Activated B cell treated with CpG ODN at 0.5 μM for 24 hours (primary cell): ENCODE results near the gene PRKG1. TPM values are rescaled to one million over a fixed set of nuclear protein-coding genes. Genes with fewer than 3 reads are reported as not detected.

ENCODE experiments used
- ATAC-seq: fragments of 200-7000 bp; cut with Tn5 transposase; one replicate; pipeline ENCODE4 v1.10.0; 2021; ENCODE audit warnings: low read depth, mild to moderate bottlenecking, moderate library complexity
- CTCF ChIA-PET: fragments of 350-600 bp; sonication (Branson Sonifier 250); formaldehyde crosslinking; loops from one replicate; lab custom pipeline; 2021; ENCODE audit warnings: antibody characterized with exemption; lab: Charles Lee
- POLR2A ChIA-PET: fragments of 350-600 bp; sonication (Branson Sonifier 250); formaldehyde crosslinking; loops from one replicate; lab custom pipeline; 2021; ENCODE audit warnings: antibody characterized with exemption; lab: Charles Lee
- DNase-seq: peaks from one replicate; pipeline ENCODE4 v3.0.0; 2022
- H3K27ac Mint-ChIP-seq: one replicate; pipeline ENCODE4 v1.8.0; 2020; ENCODE audit warnings: mixed read lengths
- H3K27me3 Mint-ChIP-seq: one replicate; pipeline ENCODE4 v1.8.0; 2021; ENCODE audit warnings: mixed read lengths
- H3K36me3 Mint-ChIP-seq: one replicate; pipeline ENCODE4 v1.8.0; 2021; ENCODE audit warnings: low read depth, mixed read lengths
- H3K4me1 Mint-ChIP-seq: one replicate; pipeline ENCODE4 v1.8.0; 2021; ENCODE audit warnings: mixed read lengths
- H3K4me3 Mint-ChIP-seq: one replicate; pipeline ENCODE4 v1.8.0; 2020; ENCODE audit warnings: mild to moderate bottlenecking, mixed read lengths
- H3K9me3 Mint-ChIP-seq: one replicate; pipeline ENCODE4 v1.8.0; 2020; ENCODE audit warnings: mixed read lengths
- intact Hi-C: fragments of 100-400 bp; cut with micrococcal nuclease; formaldehyde crosslinking; loops from one replicate; pipeline ENCODE4 v1.15.1; 2024
- total RNA-seq: library from RNA; stranded (reverse); gene quantifications from 2 replicates; pipeline ENCODE4 v1.2.3, GENCODE V29; 2022
- TF ChIP-seq, protein P1 (sequence below): fragments of 200-600 bp; IDR thresholded peaks from one replicate; pipeline ENCODE4 v1.8.0; 2022; ENCODE audit warnings: antibody characterized with exemption, mild to moderate bottlenecking

Gene PRKG1
- total RNA-seq, 1 donor from 2014 or later: not detected

DNA sequence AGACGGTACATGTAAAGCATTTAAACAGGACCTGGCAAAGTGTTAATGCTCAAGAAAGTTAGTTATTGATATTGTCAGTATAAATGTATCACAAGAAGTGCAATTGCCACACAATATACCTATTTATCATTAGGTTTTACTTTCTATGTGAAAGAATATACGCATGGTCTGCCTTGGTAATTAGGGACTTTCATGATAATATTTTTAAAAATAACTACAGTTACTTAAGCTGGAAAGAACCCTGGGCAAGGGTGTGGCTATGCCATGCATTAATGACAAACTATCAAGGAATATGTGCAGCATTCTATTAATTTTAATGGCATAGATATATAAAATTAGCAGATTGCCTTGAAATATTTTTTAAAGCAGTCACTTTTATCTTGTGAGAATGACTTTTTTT is 433.9 kb downstream of the PRKG1 start:
- no peak overlapping the region for H3K4me3 Mint-ChIP-seq
- no peaks in the 10 kb centered on the region for H3K36me3 Mint-ChIP-seq
- POLR2A ChIA-PET: no interaction called here
- no peaks in the 10 kb centered on the region for H3K4me1 Mint-ChIP-seq
- CTCF ChIA-PET: no interaction called here
- intact Hi-C loops: no loop called here
- DNase-seq: no peak
- no peak for ATAC-seq
- H3K9me3 Mint-ChIP-seq: no peaks in the 10 kb centered on the region
- H3K27me3 Mint-ChIP-seq: no peaks in the 10 kb centered on the region
- H3K27ac Mint-ChIP-seq: no peak overlapping the region
- TF ChIP-seq, protein P1, sequence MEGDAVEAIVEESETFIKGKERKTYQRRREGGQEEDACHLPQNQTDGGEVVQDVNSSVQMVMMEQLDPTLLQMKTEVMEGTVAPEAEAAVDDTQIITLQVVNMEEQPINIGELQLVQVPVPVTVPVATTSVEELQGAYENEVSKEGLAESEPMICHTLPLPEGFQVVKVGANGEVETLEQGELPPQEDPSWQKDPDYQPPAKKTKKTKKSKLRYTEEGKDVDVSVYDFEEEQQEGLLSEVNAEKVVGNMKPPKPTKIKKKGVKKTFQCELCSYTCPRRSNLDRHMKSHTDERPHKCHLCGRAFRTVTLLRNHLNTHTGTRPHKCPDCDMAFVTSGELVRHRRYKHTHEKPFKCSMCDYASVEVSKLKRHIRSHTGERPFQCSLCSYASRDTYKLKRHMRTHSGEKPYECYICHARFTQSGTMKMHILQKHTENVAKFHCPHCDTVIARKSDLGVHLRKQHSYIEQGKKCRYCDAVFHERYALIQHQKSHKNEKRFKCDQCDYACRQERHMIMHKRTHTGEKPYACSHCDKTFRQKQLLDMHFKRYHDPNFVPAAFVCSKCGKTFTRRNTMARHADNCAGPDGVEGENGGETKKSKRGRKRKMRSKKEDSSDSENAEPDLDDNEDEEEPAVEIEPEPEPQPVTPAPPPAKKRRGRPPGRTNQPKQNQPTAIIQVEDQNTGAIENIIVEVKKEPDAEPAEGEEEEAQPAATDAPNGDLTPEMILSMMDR: no peak

DNA sequence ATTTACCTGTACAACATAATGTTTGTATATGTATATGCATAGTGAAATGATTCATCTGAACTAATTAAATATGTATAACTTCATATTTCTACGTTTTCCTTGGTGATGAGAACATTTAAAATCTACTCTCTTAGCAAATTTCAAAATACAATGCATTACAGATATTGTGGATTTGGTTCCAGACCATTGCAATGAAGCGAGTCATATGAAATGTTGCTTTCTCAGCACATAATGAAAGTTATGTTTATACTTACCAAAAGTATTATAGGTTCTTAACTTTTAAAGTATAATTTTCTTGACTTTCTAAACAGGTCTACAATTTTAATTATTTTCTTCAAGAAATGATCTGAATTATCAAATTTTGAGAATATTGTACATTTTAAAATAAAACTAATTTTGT is 435.9 kb downstream of the PRKG1 start:
- no peak overlapping the region for H3K27ac Mint-ChIP-seq
- CTCF ChIA-PET: no interaction called here
- no peaks in the 10 kb centered on the region for H3K27me3 Mint-ChIP-seq
- POLR2A ChIA-PET: no interaction called here
- intact Hi-C loops: no loop called here
- H3K9me3 Mint-ChIP-seq: no peaks in the 10 kb centered on the region
- H3K36me3 Mint-ChIP-seq: no peaks in the 10 kb centered on the region
- TF ChIP-seq, protein P1: no peak
- no peaks in the 10 kb centered on the region for H3K4me1 Mint-ChIP-seq
- ATAC-seq: no peak
- DNase-seq: no peak
- no peak overlapping the region for H3K4me3 Mint-ChIP-seq

DNA sequence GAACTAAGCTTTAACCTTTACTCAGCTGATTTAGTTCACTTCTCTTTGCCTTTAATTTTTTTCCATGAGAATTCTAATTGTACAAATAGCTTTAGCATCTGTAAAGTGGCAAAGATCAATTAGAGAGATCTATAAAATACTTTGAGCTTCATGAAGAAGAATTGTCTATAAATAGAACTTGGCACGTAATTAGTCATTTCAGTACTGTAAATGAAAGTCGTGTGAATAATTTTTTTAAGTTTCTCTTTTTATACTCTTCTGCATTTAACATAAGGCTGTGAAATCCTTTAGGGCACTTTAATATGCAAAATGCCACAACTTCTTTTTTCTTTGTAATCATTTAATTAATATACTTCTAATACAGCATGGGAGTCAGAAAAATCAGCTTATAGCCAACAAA is 447.3 kb downstream of the PRKG1 start:
- ATAC-seq: no peak
- ChIA-PET POLR2A (no interaction called here), CTCF (no interaction called here)
- DNase-seq: no peak
- Mint-ChIP-seq H3K36me3 (no peaks in the 10 kb centered on the region), H3K4me1 (no peaks in the 10 kb centered on the region), H3K4me3 (no peak overlapping the region), H3K27me3 (no peaks in the 10 kb centered on the region), H3K9me3 (no peaks in the 10 kb centered on the region), H3K27ac (no peak overlapping the region)
- intact Hi-C loops: no loop called here
- TF ChIP-seq, protein P1: no peak

DNA sequence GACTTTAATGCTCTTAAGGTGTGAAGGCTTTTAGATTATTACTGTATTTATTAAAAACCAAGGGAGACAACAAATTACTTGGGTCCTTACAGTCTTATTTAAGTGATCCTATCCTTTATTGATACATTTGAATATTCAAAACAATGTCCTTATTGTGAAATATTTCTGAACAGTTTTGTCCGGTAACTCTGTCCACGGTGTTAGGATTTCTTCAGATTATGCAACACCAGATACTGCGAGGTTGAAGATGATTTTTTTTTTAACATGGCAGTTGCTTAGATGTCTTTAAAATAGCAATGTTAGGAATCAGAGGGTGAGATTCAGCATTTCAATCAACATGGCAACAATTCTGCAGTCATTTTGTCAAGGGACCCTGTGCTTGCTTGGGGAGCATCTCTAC is 448.6 kb downstream of the PRKG1 start:
- H3K4me3 Mint-ChIP-seq: no peak overlapping the region
- no peaks in the 10 kb centered on the region for H3K9me3 Mint-ChIP-seq
- intact Hi-C loops: no loop called here
- no peaks in the 10 kb centered on the region for H3K27me3 Mint-ChIP-seq
- H3K27ac Mint-ChIP-seq: no peak overlapping the region
- no peaks in the 10 kb centered on the region for H3K36me3 Mint-ChIP-seq
- no peaks in the 10 kb centered on the region for H3K4me1 Mint-ChIP-seq
- DNase-seq (no peak), ATAC-seq (no peak)
- ChIA-PET CTCF (no interaction called here), POLR2A (no interaction called here)
- TF ChIP-seq, protein P1: no peak

DNA sequence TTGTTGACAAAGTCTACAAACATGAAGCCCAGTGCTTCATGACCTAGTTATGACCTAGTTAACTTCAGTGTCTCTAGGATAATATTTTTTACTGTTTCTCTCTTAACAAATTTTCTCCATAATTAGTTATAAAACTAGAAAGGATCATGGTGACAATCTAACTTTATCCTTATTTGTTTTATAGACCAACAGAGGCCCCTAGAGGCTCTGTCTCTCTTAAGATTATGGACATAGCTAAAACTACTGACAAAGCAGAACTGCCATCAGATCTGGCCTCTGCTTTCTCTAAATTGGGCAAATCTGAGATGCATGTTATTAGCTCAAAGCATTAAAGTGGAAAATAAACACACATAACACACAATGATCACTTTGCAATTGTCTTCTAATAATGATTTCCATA is 449.2 kb downstream of the PRKG1 start:
- Mint-ChIP-seq H3K27me3 (no peaks in the 10 kb centered on the region), H3K27ac (no peak overlapping the region), H3K36me3 (no peaks in the 10 kb centered on the region), H3K9me3 (no peaks in the 10 kb centered on the region), H3K4me1 (no peaks in the 10 kb centered on the region), H3K4me3 (no peak overlapping the region)
- TF ChIP-seq, protein P1: no peak
- CTCF ChIA-PET: no interaction called here
- POLR2A ChIA-PET: no interaction called here
- ATAC-seq: no peak
- DNase-seq: no peak
- intact Hi-C loops: no loop called here
